GM19035 (cell line): ENCODE results near the gene HS6ST1.
A peak's percentile ranks its signal among the peaks of the same experiment; 100 is the strongest.

Source experiments
- ATAC-seq: cut with Tn5 transposase; IDR thresholded peaks from one replicate; pipeline ENCODE4 v1.9.1; 2021; ENCODE audit not compliant: unreplicated experiment

HS6ST1 gene

DNA sequence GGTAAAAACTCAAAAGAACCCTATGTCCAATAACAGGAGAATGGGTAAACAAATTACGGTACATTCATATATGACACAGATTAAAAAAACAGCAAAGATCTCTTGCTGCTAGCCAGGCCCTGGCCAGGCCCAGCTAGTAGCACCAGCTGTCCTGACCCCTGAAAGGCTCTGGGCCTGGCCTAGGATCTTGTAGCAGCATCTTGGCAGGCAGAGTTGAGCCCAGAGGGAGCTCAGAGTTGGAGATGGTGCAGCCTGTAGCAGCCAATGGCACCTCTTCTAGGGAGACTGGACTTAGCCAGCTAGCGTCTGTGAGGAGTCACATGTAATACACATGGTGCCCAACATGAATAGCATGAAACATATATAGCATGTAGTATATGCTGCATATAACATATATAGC, 69.1 kb downstream of the HS6ST1 start:
- ATAC-seq, result no peak

DNA sequence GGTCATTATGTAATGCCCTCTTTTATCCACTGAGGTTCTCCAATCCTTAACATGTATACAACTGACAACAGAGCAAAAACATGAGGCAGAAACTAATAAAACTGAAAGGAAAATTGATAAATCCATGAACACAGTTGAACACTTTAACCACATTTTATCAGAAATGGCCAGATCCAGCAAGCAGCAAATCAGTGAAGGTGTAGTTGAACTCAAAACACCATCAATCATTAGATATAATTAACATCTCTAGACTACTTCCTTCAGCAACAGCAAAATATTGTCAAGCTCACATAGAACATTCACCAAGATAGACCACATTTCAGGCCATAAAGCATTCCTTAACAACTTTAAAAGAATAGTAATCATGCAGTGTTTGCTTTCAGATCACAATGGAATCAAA, 72.9 kb downstream of the HS6ST1 start:
- ATAC-seq, result no peak

DNA sequence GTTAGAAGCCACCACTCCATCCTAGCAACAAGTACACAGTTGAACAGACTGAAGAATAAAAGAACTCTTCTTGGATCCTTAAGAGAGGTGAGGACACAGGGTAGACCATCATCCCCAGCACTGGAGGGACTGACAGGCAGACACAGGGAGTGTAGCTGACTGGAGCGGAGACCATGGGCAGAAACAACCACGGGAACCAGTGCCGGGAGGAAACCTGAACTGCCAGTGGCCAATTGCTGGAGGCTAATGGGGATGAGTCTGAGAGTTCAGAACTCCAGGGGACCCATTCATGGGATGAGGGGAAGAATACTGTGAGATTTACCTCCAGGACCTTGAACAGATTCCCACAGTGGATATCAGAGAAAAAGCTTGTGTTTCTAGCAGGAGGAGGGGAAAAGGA, 76.8 kb downstream of the HS6ST1 start:
- ATAC-seq, result no peak

DNA sequence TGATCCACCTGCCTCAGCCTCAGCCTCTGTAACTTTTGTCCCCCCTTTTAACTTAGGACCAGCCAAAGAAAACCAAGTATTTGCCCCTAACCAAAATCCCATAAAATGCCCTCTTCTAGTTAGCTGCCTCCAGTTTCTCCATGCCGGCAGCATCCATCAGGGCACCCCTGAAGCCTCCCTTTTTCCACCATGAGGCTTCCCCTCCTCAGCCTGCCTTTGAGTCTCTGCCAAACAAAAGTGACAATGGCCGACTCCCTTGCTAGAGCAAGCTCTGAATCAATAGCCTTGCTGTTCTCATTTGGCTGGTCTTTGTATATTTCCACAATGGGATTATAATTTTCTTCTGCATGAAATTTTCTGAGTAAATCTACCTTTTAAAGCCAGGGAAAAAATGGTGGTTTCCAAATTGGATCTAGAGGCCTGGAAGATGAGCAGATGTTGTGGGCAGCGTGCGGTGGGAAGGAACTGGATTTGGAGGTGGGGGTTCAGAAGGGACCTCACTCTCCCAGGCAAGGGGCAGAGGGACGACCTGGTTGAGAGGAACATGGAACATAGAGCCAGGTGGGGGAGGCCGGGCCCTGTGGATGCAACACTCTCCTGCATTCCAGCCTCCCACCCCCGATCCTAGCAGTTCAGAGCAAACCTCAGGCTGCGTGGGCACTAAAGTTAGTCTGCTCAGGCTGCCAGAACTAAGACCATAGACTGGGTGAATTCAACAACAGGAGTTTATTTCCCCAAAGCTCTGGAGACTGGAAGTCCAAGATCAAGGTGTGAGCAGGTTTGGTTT, 80.6 kb downstream of the HS6ST1 start:
- no peak for ATAC-seq

DNA sequence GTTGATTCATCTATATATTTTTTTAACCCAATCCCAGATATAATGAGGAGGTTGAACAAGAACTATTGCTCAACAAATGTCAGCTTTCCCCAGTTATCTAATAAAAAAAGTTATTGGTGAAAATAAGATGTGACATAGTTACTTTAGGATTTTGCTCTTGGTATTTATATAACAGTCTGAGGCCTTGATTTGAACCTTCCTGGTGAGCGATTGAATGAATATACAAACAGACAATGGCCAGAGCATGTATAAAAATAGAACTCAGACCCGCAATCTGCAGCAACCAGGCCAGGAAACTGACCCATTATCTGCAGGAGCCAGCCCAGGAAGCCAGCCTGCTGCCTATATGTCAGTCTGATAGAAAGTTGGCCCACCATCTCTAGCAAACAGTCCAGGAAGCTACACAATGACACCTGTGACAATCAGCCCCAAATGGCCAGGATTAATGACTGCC, 81.6 kb downstream of the HS6ST1 start:
- no peak for ATAC-seq

DNA sequence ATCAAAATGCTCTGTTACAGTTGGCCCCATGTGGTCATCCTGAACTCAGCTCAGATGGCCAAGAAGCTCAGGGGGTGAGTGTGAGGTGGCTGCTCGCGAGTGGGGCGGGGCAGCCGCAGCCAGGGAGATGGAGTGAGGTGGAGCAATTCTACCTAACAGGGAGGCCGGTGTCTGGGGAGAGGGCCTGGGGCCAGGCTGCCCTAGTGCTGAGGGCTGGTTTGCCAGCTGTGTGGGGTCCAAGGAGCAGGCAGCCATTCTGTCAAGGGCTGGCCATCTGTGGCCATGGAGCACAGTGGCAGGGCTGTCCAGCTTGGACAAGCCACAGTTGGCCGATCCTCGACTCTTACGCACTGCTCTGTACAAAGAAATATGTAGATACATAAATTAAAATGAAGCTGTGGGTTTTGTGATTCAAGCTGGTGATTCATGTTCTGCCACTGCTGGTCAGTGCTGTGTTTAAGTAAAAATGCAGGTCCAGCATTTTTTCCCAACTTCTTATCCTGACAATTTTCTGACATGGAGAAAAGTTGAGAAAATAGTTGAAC, 82.1 kb downstream of the HS6ST1 start:
- no peak for ATAC-seq

DNA sequence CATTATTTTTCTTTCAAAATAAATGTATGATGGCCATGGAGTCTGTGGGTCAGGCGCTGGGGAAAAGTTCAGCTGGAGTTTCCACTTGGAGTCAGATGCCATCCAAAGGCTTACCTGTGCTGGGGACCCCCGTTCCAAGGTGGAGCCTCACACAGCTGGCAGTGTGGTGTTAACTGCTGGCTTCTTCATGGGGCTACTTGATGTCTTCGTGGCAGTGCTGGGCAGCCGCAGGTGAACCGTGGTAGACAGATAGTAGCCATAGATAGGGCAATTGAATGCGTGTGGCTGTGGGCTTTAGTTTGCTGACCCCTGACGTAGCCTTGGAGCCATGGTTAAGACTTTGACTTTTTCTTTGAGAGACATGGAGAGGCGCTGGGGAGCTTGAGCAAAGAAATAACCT, 83.1 kb downstream of the HS6ST1 start:
- ATAC-seq, result no peak

DNA sequence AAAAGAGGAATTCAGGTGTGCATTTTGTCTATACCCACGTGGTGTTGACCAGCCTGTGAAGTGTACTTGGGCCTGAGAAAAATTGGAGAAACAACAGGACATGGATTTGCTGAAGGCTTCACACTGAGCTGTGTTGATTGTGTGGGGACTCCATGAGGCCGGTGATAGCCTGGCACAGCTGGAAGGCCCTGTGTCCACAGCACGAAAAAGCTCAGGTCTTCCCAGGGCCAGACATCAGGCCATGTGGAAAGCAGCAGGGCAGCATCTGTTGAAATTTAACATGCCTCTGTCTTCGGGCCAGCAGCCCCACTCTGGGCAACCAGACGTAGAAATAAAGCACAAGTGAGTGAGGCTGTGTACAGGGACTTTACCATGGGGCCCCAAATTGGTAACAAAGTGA, 84.1 kb downstream of the HS6ST1 start:
- no peak for ATAC-seq

DNA sequence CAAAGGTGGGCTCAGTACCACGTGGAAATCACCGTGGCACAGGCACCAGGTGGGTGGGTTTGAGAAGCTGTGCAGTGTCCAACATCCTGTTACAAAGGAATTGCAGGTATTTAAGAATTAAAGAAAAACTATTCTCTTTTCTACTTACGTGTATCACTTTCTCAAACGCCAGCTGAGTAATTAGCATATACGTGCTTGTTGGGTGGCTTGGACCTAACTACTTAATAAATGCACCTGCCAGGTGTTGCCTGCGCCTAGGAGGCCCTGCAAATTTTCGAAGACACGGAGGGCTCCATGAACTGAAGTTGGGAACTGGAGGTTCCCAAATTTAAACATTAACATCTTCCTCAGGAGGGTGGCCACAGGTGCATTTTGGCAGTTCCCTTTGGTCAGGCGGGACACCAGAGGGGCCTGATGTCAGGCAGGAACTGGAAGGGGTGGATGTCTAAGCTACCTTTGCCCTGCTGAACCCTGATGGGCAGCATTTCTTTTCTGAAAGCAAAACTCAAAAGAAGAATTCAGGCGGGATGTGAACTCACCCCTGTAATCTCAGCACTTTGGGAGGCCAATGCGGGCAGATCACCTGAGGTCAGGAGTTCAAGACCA, 84.8 kb downstream of the HS6ST1 start:
- ATAC-seq, result peak; percentile 26

DNA sequence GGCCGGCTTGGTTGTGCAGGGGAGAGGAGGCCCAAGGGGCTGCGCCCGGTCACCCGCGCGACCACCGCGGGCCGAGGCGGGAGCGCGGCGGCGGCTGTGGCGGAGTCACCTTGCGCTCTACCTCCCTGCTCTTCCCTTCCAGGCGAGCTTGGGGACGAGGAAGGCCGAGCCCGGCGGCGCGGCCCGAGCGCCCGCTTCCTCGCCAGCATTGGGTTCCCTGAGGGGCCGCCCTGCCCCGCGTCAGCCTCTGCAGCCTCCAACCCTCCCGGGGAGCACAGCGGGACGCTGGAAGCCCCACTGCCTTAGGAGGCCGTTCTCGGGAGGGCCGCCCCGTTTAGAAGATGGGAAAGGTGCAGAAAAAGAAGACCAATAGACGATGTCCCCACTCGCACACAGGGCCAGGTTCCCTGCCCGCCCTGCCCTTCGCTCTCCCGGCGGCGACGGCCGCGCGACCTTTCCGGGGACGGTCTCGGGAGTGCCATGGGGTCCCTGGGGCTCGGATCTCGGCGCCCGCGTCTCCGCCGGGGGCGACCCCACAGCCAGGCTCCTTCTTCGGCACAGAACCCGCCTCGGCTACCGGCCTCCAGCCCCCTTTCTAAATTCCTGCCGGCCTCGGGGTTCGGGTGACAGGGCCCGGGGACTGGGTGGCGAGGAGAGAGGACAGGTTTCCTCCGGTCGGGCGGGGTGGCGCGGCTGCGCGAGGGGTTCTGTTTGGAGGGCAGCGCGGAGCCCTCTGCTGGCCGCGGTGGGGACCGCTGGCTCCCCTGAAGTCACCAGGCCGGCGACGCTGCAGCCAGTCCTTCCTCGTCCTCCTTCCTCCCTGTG, 85.5 kb downstream of the HS6ST1 start:
- peak; percentile 98 for ATAC-seq

DNA sequence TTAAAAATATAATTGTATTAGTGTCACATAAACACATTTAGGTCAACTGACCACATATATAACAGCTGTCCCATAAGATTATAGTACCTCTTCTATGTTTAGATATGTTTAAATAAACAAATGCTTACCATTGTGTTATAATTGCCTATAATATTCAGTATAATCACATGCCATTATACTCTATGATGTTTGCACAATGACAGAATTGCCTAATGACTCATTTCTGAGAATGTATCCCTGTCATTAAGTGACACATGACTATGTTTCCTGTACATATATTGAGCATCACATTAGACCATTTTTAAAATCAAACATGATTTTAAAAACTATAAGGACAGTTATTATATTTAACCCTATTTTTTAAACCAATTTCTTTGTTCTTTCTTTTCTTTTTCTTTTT, 89.8 kb downstream of the HS6ST1 start:
- no peak for ATAC-seq

DNA sequence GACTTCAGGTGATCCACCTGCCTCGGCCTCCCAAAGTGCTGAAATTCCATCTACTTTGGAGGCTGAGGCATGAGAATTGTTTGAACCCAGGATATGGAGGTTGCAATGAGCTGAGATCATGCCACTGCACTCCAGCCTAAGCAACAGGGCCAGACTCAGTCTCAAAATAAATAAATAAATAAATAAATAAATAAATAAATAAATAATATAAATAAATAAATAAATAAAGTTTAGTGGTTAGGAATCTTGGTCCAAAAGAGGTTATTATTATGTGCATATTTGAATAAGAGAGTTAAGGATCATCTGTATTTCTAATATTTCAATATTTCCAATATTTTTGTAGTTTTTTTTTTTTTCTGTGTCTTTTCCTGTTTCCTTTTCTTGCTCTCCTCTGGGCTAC, 90.8 kb downstream of the HS6ST1 start:
- ATAC-seq, result no peak

DNA sequence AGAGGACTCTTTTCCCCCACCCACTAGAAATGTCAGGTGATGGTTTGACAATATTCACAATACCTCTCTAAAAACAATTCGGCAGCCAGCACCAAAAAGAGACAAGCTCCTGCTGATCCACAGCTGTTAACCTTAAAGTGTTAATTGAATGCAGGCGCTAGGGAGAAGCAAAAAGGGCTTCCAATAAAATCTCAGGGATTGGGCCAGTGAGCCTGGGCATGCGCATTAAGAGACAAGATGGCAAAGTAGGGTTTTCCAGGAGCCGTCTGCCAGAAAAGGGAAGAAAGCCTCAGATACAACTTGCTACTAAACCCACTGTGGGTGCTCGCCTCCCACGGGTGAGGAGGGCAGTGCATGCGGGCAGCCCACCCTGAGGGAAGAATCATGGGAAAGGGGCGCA, 98.8 kb downstream of the HS6ST1 start:
- no peak for ATAC-seq

DNA sequence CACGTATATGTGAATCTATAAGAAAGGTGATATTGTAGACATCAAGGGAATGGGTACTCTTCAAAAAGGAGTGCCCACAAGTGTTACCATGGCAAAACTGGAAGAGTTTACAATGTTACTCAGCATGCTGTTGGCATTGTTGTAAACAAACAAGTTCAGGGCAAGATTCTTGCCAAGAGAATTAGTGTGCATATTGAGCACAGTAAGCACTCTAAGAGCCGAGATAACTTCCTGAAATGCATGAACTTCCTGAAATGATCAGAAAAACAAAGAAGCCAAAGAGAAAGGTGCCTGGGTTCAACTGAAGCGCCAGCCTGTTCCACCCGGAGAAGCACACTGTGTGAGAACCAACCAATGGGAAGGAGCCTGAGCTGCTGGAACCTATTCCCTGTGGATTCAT, 101.0 kb downstream of the HS6ST1 start:
- ATAC-seq, result no peak

DNA sequence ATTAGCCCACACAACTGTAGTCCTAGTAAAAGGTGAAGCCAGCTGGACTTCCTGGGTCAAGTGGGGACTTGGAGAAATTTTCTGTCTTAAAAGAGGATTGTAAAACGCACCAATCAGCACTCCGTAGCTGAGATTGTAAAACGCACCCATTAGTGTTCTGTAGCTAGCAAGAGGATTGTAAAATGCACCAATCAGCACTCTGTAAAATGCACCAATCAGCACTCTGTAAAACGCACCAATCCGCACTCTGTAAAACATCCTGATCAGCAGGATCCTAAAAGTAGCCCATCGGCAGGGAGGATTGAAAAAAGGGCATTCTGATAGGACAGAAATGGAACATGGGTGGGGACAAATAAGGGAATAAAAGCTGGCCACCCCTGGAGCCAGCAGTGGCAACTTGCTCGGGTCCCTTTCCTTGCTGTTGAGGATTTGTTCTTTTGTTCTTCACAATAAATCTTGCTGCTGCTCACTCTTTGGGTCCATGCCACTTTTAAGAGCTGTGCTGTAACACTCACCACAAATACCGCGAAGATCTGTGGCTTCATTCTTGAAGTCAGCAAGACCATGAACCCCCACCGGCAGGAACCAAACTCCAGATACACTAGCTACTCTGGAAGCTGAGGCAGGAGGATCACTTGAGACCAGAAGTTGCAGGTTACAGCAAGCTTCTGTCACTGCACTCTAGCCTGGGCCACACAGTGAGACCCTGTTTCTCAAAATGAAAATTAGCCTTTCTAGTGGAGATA, 102.6 kb downstream of the HS6ST1 start:
- ATAC-seq, result no peak
